ENCODE results near the gene CEP112.

DNA sequence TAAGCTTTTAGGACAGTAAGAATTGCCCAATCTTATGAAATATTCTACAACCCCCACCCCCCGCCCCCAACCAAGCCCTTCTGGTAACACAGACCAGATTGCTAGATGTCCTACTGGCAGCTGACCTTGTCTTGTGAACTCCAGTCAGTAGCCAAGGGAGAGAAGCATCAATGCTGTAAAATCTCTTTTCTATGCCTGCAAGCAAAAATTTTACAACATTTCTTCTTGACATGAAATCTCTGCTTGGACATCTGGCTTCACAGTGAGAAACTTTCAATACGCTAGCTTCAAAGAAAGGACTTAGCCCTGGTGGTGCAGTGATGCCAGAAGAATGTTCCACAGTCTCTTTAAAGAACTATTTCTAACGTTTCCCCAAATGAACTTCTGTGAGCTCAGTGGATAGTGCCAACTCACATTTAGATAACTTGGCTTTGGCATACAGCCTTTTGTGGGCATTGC is 461.2 kb downstream of the CEP112 start:
- TF ChIP-seq EZH2 (IDR thresholded peaks at IDR 0.05; ENCODE audit: borderline replicate concordance, control insufficient read depth, low read depth, low read length) (no peak), GABPA (IDR thresholded peaks at IDR 0.05; ENCODE audit: low read depth) (no peak), PAX8 (IDR thresholded peaks at IDR 0.05) (no peak), TCF12 (IDR thresholded peaks at IDR 0.05; ENCODE audit: low read depth, low read length) (no peak), REST (IDR thresholded peaks at IDR 0.05; ENCODE audit: low read depth, low read length) (no peak), POLR2A (IDR thresholded peaks at IDR 0.05; ENCODE audit: low read depth, low read length) (no peak), EP300 (IDR thresholded peaks at IDR 0.05; ENCODE audit: borderline replicate concordance in 1 of 2, control insufficient read depth in 1 of 2, low read depth in 2 of 2, low read length in 2 of 2) (no peak), MYB (IDR thresholded peaks at IDR 0.05; ENCODE audit: borderline replicate concordance, low read depth, low read length) (no peak), HDAC2 (IDR thresholded peaks at IDR 0.05) (no peak)
- TF ChIP-seq, protein P1, sequence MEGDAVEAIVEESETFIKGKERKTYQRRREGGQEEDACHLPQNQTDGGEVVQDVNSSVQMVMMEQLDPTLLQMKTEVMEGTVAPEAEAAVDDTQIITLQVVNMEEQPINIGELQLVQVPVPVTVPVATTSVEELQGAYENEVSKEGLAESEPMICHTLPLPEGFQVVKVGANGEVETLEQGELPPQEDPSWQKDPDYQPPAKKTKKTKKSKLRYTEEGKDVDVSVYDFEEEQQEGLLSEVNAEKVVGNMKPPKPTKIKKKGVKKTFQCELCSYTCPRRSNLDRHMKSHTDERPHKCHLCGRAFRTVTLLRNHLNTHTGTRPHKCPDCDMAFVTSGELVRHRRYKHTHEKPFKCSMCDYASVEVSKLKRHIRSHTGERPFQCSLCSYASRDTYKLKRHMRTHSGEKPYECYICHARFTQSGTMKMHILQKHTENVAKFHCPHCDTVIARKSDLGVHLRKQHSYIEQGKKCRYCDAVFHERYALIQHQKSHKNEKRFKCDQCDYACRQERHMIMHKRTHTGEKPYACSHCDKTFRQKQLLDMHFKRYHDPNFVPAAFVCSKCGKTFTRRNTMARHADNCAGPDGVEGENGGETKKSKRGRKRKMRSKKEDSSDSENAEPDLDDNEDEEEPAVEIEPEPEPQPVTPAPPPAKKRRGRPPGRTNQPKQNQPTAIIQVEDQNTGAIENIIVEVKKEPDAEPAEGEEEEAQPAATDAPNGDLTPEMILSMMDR (IDR thresholded peaks at IDR 0.05 in 2 of 3, conservative IDR thresholded peaks at IDR 0.05 in 1 of 3; ENCODE audit: control insufficient read depth in 2 of 3, extremely low read depth in 1 of 3, insufficient read depth in 1 of 3, low read depth in 3 of 3, low read length in 3 of 3) = no peak
- TF ChIP-seq, protein P2, sequence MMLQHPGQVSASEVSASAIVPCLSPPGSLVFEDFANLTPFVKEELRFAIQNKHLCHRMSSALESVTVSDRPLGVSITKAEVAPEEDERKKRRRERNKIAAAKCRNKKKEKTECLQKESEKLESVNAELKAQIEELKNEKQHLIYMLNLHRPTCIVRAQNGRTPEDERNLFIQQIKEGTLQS (IDR thresholded peaks at IDR 0.05; ENCODE audit: borderline replicate concordance, extremely low read depth, low read depth, low read length) = no peak

Data from GM12878 (cell line).